NCI-H187 (cell line): ENCODE data around the gene KLHL11.

Experiments used
- DNase-seq, 2 experiments: peaks; one replicate each; lab custom pipeline; 2025; lab: John Stamatoyannopoulos, UW

KLHL11 gene, protein sequence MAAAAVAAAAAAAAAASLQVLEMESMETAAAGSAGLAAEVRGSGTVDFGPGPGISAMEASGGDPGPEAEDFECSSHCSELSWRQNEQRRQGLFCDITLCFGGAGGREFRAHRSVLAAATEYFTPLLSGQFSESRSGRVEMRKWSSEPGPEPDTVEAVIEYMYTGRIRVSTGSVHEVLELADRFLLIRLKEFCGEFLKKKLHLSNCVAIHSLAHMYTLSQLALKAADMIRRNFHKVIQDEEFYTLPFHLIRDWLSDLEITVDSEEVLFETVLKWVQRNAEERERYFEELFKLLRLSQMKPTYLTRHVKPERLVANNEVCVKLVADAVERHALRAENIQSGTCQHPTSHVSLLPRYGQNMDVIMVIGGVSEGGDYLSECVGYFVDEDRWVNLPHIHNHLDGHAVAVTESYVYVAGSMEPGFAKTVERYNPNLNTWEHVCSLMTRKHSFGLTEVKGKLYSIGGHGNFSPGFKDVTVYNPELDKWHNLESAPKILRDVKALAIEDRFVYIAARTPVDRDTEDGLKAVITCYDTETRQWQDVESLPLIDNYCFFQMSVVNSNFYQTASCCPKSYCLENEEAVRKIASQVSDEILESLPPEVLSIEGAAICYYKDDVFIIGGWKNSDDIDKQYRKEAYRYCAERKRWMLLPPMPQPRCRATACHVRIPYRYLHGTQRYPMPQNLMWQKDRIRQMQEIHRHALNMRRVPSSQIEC

DNA sequence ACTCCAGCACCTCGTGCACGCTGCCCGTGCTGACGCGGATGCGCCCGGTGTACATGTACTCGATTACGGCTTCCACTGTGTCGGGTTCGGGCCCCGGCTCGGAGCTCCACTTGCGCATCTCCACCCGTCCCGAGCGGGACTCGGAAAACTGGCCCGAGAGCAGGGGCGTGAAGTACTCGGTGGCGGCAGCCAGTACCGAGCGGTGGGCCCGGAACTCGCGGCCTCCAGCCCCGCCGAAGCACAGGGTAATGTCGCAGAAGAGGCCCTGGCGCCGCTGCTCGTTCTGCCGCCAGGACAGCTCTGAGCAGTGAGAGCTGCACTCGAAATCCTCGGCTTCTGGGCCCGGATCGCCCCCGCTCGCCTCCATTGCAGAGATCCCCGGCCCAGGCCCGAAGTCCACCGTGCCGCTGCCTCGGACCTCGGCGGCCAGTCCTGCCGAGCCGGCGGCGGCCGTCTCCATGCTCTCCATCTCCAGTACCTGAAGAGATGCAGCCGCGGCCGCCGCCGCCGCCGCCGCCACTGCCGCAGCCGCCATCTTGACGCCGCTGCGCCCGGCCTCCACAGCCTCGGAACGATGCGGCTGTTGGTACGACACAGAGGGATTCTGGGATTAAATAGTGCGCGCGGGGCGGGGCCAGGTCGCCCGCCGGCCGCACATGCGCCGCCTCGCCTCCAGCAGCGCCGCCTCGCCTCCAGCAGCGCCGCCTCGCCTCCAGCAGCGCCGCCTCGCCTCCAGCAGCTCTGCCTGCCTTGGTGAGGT, at the start of gene KLHL11:
TSS of gene KLHL11 (minus strand) at position 588 of the 760 bp plus-strand sequence. CDS start at position 535, 53 bp downstream.
- DNase-seq = peak; percentile 81 to 83

DNA sequence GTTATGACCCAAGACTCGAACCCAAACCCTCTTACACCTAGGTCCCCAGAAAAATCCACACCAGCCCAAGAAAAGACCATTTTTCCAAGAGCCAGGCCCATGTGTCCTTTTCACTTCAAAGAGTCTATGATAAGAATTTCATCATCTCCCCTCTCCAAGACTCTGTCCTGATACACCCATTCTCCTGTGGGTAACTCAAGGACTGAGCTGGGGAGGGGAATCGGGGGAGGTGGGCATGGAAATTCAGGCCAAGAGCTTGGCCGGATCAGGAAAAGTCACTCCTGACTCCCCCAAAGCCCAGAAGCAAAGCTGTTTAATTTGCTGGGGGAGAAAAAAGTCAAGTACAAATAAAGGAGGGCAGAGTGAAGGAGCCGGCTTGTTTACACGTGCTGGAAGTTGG, 49.8 kb upstream of the KLHL11 start:
- no peak for DNase-seq

GRCh38 chr17:41914358-41914766, 49.1 kb upstream of the KLHL11 start:
- no peak for DNase-seq

DNA sequence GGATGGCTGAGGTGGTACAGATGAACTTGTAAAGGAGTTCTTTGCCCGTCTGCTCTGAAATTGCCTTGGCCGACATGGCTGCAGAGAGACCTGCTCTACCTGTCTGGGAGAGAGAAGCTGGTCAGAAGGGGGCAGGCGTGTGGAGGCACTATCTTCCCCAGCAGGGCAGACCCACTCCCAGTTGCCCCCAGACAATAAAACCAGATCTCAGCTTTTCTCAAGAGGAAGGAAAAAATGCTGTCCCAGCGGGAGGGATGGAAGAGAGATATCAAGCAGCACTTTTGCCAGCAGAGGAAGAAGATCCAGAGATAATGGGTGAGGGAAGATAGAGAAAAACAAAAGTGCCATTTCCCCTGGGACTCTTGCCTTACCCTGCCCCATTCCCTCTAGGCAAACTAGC, 48.6 kb upstream of the KLHL11 start:
- DNase-seq = no peak

- no peak for DNase-seq
Measured at GRCh38 chr17:41912925-41913324, 47.7 kb upstream of the KLHL11 start.

DNA sequence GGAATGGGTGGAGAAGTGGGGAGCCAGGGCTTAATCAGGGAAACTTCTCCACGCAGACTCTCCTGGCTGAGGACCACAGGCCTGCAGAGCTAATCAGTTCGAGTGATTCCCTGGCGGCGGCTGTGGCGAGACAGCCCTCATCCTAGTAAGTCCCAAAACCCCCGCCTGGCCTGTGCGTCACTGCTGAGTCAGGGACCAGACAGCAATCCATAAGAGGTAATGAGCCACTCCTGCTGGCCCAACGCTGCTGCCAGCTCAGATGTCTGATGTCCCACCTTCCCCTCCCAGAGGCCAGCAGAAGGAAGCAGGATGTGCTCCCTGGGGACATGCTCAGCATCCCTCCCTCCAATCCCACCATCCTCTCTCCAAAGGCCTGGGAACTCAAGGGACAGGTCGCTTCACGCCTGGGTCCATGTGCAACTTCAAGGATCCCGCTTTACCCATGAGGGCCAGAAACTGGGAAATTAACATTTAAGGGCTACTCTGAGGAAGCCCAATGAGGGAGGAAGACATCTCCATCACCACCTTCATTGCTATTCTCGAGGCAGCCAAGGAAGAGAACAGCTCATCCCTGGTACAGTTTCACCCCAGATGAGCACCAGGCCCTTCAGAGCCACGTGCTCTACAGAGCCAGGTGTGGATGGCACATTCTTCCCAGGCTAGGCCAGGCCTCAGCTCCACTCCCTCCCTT, 45.6 kb upstream of the KLHL11 start:
- no peak for DNase-seq

- DNase-seq = no peak
Measured at GRCh38 chr17:41909088-41909487, 43.9 kb upstream of the KLHL11 start.

- DNase-seq = no peak
Measured at GRCh38 chr17:41907633-41908539, 42.7 kb upstream of the KLHL11 start.

- DNase-seq = peak; percentile 44 to 61
Measured at GRCh38 chr17:41907185-41907556, 41.9 kb upstream of the KLHL11 start.

DNA sequence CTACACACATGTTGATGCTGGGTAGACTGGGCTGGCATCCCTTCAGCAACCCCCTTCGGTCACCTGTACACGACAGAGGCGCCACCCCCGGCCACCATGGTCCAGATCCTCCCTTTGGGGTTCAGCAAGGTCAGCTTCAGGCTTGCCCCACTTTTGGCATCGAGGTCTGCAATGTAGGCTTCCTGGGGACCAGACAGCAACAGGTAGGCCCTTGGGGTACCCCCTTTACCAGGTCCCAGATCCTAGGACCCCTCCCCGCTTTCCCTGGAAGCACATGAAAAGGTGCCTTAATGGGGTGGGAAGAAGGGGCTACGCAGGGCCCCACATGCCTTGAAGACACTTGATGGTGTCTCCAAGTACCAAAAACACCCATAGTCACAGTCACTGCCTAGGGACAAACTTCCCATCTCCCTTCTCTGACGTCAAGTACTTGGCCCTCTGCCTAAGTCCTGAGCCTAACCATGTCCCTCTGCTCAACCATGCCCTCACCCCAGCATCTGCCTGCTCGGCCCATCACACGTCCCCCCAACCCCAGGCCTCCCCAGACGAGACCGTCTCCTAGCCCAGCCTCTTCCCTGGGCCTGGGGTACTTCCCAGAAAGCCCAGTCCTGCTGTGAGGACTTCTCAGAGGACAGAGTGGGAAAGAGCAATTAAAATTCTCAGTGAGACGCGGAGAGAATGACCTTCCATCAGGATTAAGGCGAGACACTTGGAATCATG, 41.4 kb upstream of the KLHL11 start:
- peak in 1 of 2 experiments; percentile 61 for DNase-seq

DNA sequence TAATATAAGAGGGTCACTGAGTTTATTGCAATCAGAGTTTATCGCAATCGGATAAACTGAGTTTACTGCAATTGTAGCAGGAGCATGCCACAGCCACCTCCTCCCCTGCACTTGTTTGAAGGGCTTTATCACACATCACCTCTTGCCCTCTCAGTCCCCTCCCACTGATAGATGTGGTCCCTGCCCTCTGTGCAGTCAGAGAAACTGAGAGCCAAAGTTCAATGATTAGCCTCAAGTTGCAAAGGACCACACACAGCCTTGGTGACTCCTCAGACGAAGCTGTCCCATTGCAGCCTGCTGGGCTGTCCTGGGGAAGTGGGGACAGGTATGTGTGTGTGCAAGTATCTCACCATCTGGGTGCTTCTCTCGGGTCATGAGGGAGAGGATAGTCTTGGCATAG, 39.9 kb upstream of the KLHL11 start:
- no peak for DNase-seq

- DNase-seq = no peak
Measured at GRCh38 chr17:41904242-41904841, 39.1 kb upstream of the KLHL11 start.

DNA sequence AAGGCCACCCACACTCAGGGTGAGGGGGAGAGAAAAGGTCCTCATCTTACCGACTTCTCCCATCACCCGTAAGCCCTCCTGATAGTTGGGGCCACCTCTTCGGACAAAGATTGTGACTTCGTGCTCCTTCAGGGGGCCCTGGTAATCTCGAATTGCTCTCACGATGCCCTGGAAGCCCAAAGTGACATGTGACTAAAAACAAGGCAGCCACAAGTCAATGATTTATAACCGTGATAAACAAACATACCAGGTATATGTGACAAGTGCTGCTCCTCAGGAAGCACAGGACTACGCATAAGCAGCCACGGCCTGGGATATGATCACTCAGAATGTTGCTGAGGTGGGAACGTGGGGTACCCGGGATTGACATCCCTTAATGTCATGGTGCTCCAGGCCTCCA, 36.4 kb upstream of the KLHL11 start:
- no peak for DNase-seq

DNA sequence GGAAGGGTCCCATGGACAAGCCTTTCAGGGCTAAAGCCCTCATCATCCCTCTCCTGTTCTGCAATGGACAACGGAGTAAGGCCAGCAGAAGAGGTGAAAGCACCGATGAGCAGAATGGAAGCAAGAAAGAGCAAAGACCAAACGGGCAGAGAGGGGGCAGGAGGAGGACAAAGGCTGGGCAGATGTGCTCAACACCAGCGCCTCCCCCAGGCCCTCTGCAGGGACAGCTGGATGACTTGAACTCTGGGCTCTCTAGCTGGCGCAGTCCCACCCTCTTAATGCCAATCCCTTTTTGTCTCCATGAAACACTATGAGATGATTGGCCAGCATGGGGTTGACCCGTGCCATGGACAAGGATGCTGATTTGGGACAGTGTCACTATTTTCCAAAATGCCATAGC, 31.5 kb upstream of the KLHL11 start:
- DNase-seq = no peak

GRCh38 chr17:41895617-41896016, 30.4 kb upstream of the KLHL11 start:
- no peak for DNase-seq

GRCh38 chr17:41894791-41895331, 29.6 kb upstream of the KLHL11 start:
- DNase-seq = no peak

DNA sequence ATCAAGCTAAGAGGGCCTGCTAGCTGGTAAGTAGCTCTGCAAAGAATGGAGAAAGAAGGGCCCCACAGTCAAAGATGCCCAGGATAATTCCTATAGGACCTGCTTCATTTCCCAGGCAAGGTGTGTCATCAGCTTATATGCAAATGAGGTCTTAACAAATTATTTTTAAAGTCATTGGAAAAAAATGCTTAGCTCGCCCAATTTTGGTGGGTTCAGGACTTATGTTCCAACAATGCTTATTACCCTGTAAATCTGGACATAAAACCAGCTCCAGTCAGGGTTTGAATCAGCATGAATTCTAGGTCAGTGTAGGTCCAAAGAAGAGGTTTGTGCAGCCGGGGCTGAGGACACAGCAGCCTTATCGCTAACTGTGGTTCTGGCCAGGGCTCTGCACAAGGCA, 28.2 kb upstream of the KLHL11 start:
- DNase-seq = no peak

GRCh38 chr17:41892021-41892376, 26.8 kb upstream of the KLHL11 start:
- no peak for DNase-seq

GRCh38 chr17:41891135-41892020, 26.2 kb upstream of the KLHL11 start:
- no peak for DNase-seq
